Fibroblast of mammary gland (primary cell): ENCODE measurements around the gene ETHE1.
"Not testable (repeated sequence)": the region's sequence is repeated elsewhere in the genome, so short reads cannot be mapped to it uniquely, and the experiment has no call there.

Experiments
- DNase-seq: peaks from one replicate; pipeline ENCODE4 v3.0.0-alpha.2; 2010; ENCODE audit warnings: low read depth
- H3K4me3 ChIP-seq: 2 replicates; pipeline ENCODE4 v1.5.1; 2011; ENCODE audit warnings: low read depth, mild to moderate bottlenecking, low read length, moderate library complexity; ENCODE audit not compliant: control insufficient read depth
- CTCF ChIP-seq: conservative IDR thresholded peaks from 2 replicates; pipeline ENCODE4 v1.5.1; 2011; ENCODE audit warnings: low read depth, low read length, inconsistent platforms; ENCODE audit not compliant: control insufficient read depth, insufficient read depth

The ETHE1 gene

GRCh38 chr19:43532962-43533545 lies 6.1 kb upstream of the ETHE1 start, which contains the start of gene ZNF575:
TSS of gene ZNF575 (plus strand) at chr19:43533188. CDS start at chr19:43534423, 1,235 bp downstream.
- DNase-seq: peak; percentile 95
- no peak for TF ChIP-seq CTCF

GRCh38 chr19:43532571-43532961 lies 5.6 kb upstream of the ETHE1 start:
- TF ChIP-seq CTCF: no peak
- peak overlapping the region; percentile 66 for H3K4me3 ChIP-seq
- DNase-seq: no peak

More at GRCh38 chr19:43532962-43533545, 6.1 kb upstream of the ETHE1 start, which contains the start of gene ZNF575:
- H3K4me3 ChIP-seq: peak within 1 kb of the TSS; percentile 66

- H3K4me3 ChIP-seq: peak overlapping the region; percentile 85
- peak; percentile 44 for DNase-seq
- no peak for TF ChIP-seq CTCF
Measured at GRCh38 chr19:43527860-43528622, 1.0 kb upstream of the ETHE1 start.

GRCh38 chr19:43525836-43526771 lies 897 bp downstream of the ETHE1 start:
- no peak for TF ChIP-seq CTCF
- DNase-seq: no peak
- H3K4me3 ChIP-seq: peak overlapping the region; percentile 85

GRCh38 chr19:43524922-43525835 lies 1.8 kb downstream of the ETHE1 start:
- peak; percentile 29 for DNase-seq
- peak overlapping the region; percentile 85 for H3K4me3 ChIP-seq
- TF ChIP-seq CTCF: no peak

GRCh38 chr19:43523696-43524095 lies 3.3 kb downstream of the ETHE1 start:
- DNase-seq, H3K4me3 ChIP-seq: not testable (repeated sequence)
